Fibroblast of lung (primary cell): Measurements from ENCODE around the gene PIK3R6. TPM values are rescaled to one million over a fixed set of nuclear protein-coding genes. Genes with fewer than 3 reads are reported as not detected.

Experiments used
- DNase-seq, 2 donors: peaks; one replicate each; pipeline versions ENCODE4 v3.0.0 to v3.0.0-alpha.2; 2010; ENCODE audit warnings: low read depth in 2 of 2
- H2AFZ ChIP-seq: 2 replicates; pipeline ENCODE4 v1.5.1; 2012; ENCODE audit warnings: low read length, control low read depth, inconsistent platforms
- H3K27ac ChIP-seq: 2 replicates; pipeline ENCODE4 v1.5.1; 2011; ENCODE audit warnings: low read length, control low read depth; ENCODE audit not compliant: insufficient read depth
- H3K27me3 ChIP-seq: 2 replicates; pipeline ENCODE4 v1.5.1; 2011; ENCODE audit warnings: mild to moderate bottlenecking, low read length; ENCODE audit not compliant: control insufficient read depth, insufficient read depth
- H3K36me3 ChIP-seq: 2 replicates; pipeline ENCODE4 v1.5.1; 2011; ENCODE audit warnings: low read length; ENCODE audit not compliant: control insufficient read depth, insufficient read depth
- H3K4me1 ChIP-seq: 2 replicates; pipeline ENCODE4 v1.5.1; 2011; ENCODE audit warnings: low read length; ENCODE audit not compliant: control insufficient read depth, insufficient read depth; ENCODE audit errors: extremely low read depth
- H3K4me2 ChIP-seq: 2 replicates; pipeline ENCODE4 v1.5.1; 2011; ENCODE audit warnings: low read length, control low read depth; ENCODE audit not compliant: insufficient read depth; ENCODE audit errors: extremely low read depth
- H3K4me3 ChIP-seq, 4 experiments: fragments of 200-600 bp in 1 of 4; sonication (generic) in 1 of 4; replicated peaks in 1 of 4; 2 replicates each; pipeline ENCODE4 v1.5.1; 2011 to 2016; ENCODE audit warnings: low read length in 4 of 4, low read depth in 3 of 4, mild to moderate bottlenecking in 3 of 4, control low read depth in 2 of 4, inconsistent platforms in 1 of 4, mixed read lengths in 1 of 4; ENCODE audit not compliant: insufficient read depth in 1 of 4; ENCODE audit errors: control extremely low read depth in 1 of 4
- H3K79me2 ChIP-seq: 2 replicates; pipeline ENCODE4 v1.5.1; 2012; ENCODE audit warnings: mild to moderate bottlenecking, low read length, inconsistent platforms; ENCODE audit not compliant: control insufficient read depth, insufficient read depth
- H3K9ac ChIP-seq: 2 replicates; pipeline ENCODE4 v1.5.1; 2011; ENCODE audit warnings: mild to moderate bottlenecking, low read length, control low read depth; ENCODE audit not compliant: insufficient read depth
- H3K9me3 ChIP-seq: 2 replicates; pipeline ENCODE4 v1.5.1; 2012; ENCODE audit warnings: low read depth, low read length; ENCODE audit not compliant: control insufficient read depth, insufficient read depth
- H4K20me1 ChIP-seq: 2 replicates; pipeline ENCODE4 v1.5.1; 2011; ENCODE audit warnings: low read length; ENCODE audit not compliant: control insufficient read depth, insufficient read depth; ENCODE audit errors: extremely low read depth
- CTCF ChIP-seq, 2 donors: IDR thresholded peaks in 1 of 2; conservative IDR thresholded peaks in 1 of 2; 1 replicate in 1 of 2; 2 replicates in 1 of 2; pipeline ENCODE4 v1.5.1; 2011 to 2012; ENCODE audit warnings: low read length in 2 of 2, control low read depth in 1 of 2, inconsistent platforms in 1 of 2, low read depth in 1 of 2, mild to moderate bottlenecking in 1 of 2
- EZH2 ChIP-seq: IDR thresholded peaks from 2 replicates; pipeline ENCODE4 v1.5.1; 2012; ENCODE audit warnings: low read length, control low read depth, mild to moderate bottlenecking; ENCODE audit errors: missing control alignments
- polyA plus RNA-seq, 2 donors: library from polyadenylated mRNA; depleted of rRNA in 1 of 2; stranded (reverse) in 1 of 2; unstranded in 1 of 2; fragments of >200 nt; gene quantifications; 2 replicates each; pipeline ENCODE4 v1.2.1, GENCODE V29; 2011 to 2012; ENCODE audit warnings: missing spikeins in 1 of 2
- total RNA-seq: library from RNA; depleted of rRNA; stranded (reverse); fragments of >200 nt; gene quantifications from 2 replicates; pipeline ENCODE4 v1.2.1, GENCODE V29; 2014

PIK3R6 gene
- total and polyA plus RNA-seq, 2 donors (not counting 1 experiment from before 2014, with no cell fraction given): 0.02 TPM; not detected in 1

DNA sequence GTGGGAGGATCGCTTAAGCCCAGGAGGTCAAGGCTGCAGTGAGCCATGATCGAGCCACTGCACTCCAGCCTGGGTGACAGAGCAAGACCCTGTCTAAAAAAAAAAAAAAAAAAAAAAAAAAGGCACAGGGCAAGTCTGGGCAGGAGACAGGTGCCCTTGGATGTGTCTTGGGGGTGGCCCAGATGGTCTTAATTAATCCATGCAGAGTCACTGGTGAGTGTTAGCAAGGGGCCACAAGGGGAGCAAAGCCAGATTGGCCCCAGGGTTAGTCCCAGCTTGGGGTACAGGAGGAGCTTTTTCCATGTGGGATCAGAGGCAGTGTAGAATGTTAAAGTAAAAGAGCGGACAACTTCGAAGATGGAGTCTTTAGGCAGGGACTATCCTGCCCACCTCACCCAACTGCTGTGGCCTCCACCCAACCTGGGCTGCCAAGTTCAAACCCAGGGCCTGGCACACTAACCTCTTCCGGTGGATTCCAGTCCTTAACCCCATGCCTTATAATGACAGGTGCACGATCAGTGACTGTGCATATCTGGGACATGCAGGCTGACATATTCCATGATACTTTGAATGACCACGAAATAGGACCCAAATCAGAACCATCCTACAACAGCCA is 36.1 kb downstream of the PIK3R6 start:
- Histone ChIP-seq H3K9me3 (no peaks in the 10 kb centered on the region), H3K4me3 (no peak overlapping the region), H3K9ac (no peak overlapping the region), H3K27ac (no peak overlapping the region), H3K27me3 (no peaks in the 10 kb centered on the region), H3K36me3 (no peaks in the 10 kb centered on the region), H4K20me1 (no peaks in the 10 kb centered on the region), H3K4me2 (no peak overlapping the region), H3K4me1 (no peaks in the 10 kb centered on the region), H2AFZ (no peak overlapping the region), H3K79me2 (no peaks in the 10 kb centered on the region)
- no peak for DNase-seq
- TF ChIP-seq CTCF (conservative IDR thresholded peaks at IDR 0.05 in 1 of 2, IDR thresholded peaks at IDR 0.05 in 1 of 2; ENCODE audit: low read depth in 1 of 2, low read length in 2 of 2) (no peak), EZH2 (no peak)

DNA sequence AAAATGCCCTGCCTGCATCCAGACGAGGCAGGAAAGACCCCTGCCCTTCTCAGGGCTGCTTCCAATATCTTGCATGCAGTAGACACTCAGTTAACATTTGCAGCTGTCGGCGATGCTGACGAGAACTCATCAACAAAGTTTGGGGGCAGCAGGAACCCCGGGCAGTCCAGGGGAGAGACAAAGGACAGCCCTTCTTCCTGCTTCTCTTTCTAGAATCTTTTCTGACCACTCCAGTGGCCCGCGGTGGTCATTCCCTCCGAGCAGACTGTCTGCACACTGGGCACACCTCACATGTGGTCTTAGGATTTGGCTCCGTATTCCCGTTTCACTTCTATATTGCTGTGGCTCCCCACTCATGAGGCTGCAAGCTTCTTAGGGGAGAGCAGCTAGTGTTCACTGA is 37.3 kb downstream of the PIK3R6 start:
- Histone ChIP-seq H3K9me3 (no peaks in the 10 kb centered on the region), H3K27me3 (no peaks in the 10 kb centered on the region), H3K79me2 (no peaks in the 10 kb centered on the region), H3K4me3 (no peak overlapping the region), H2AFZ (no peak overlapping the region), H3K9ac (no peak overlapping the region), H4K20me1 (no peaks in the 10 kb centered on the region), H3K4me1 (no peaks in the 10 kb centered on the region), H3K27ac (no peak overlapping the region), H3K4me2 (no peak overlapping the region), H3K36me3 (no peaks in the 10 kb centered on the region)
- TF ChIP-seq EZH2 (no peak), CTCF (conservative IDR thresholded peaks at IDR 0.05 in 1 of 2, IDR thresholded peaks at IDR 0.05 in 1 of 2; ENCODE audit: low read depth in 1 of 2, low read length in 2 of 2) (no peak)
- DNase-seq: no peak

- Histone ChIP-seq H2AFZ (no peak overlapping the region), H4K20me1 (no peaks in the 10 kb centered on the region), H3K27ac (no peak overlapping the region), H3K79me2 (no peaks in the 10 kb centered on the region), H3K9me3 (no peaks in the 10 kb centered on the region), H3K9ac (no peak overlapping the region), H3K27me3 (no peaks in the 10 kb centered on the region), H3K4me3 (no peak overlapping the region), H3K4me2 (no peak overlapping the region), H3K4me1 (no peaks in the 10 kb centered on the region), H3K36me3 (no peaks in the 10 kb centered on the region)
- no peak for DNase-seq
- TF ChIP-seq EZH2 (no peak), CTCF (conservative IDR thresholded peaks at IDR 0.05 in 1 of 2, IDR thresholded peaks at IDR 0.05 in 1 of 2; ENCODE audit: low read depth in 1 of 2, low read length in 2 of 2) (no peak)
Measured at GRCh38 chr17:8829036-8829941, 38.2 kb downstream of the PIK3R6 start.
